Lower leg skin (tissue), 3 donors: Measurements from ENCODE around the gene IQCH.

Experiments used
- CTCF ChIP-seq, 3 donors: fragments of 450-650 bp; IDR thresholded peaks; one replicate each; pipeline ENCODE4 v1.5.1; 2016; ENCODE audit warnings: antibody characterized with exemption in 3 of 3, mild to moderate bottlenecking in 3 of 3, moderate library complexity in 2 of 3
- POLR2A ChIP-seq, 2 donors: fragments of 450-650 bp; IDR thresholded peaks; one replicate each; pipeline ENCODE4 v1.6.1; 2016 to 2017; ENCODE audit warnings: antibody characterized with exemption in 2 of 2, mild to moderate bottlenecking in 1 of 2, moderate library complexity in 1 of 2

GRCh38 chr15:67361100-67361499 lies 106.5 kb downstream of the IQCH start:
- TF ChIP-seq CTCF (IDR thresholded peaks at IDR 0.05) (no peak), POLR2A (IDR thresholded peaks at IDR 0.05) (no peak)
